ENCODE measurements around the gene RBMY1F.
"Not testable (repeated sequence)": the region's sequence is repeated elsewhere in the genome, so short reads cannot be mapped to it uniquely, and the experiment has no call there.

RBMY1F gene
- 0 reads per million in 17 experiments for total RNA-seq

- DNase-seq, result not testable (repeated sequence)
Observed at GRCh38 chrY:22182823-22183222, at the start of gene RBMY1F. TSS of gene RBMY1F (minus strand) at chrY:22182923. CDS start at chrY:22180969, 1,954 bp downstream.

DNA sequence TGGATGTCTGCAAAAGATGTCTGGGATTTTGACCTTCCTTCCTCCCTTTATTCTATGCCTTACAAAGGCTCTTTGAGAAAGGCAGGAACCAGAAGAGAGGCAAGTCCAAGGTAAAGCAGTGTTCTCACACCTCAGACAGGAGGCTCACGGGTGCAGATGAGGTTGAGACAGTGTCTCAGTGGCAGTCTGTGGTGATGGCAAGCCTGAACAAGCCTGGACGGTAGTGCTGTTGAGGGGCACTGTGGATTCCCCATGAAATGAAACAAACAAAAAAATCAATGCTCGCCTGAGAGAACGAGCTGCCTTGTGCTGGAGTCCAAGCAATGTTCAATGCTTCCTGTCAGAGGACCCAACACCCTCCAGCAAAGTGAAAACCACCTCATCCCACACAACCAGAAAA, 31.6 kb downstream of the RBMY1F start:
- DNase-seq, result not testable (repeated sequence)

DNA sequence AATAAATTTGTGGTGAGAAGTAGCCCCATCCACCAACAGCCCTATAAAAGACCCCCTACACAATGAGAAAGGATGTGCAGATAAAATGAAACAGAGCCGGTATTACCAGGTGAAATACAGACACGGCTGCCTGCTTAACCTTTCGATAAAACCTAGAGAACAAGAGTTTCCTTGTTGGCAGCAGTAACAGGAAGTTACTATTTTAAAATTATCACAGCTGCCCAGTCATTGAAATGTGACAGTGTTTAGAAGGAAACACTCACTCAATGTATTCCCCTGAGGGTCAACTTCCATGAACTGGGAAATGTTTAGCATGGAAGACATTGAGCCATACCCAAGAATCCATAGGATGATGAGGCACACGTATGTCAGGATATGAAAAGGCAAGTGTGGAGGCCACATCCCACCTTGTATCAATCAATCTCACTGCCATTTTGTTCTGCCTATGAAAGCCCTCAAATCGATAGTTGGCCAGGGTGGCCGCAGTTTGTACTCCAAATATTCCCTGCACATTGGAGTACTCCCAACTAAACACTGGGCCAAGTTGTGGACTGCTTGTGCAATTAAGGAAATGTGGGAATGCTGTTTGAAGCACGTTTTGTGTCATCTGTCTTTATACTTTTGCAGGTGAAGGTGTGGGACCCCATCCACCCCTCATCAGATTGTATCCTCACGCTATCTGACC, 41.6 kb downstream of the RBMY1F start:
- DNase-seq, result not testable (repeated sequence)

GRCh38 chrY:22134719-22135118, 48.0 kb downstream of the RBMY1F start:
- not testable (repeated sequence) for DNase-seq

- DNase-seq, result not testable (repeated sequence)
Observed at GRCh38 chrY:22130494-22130893, 52.2 kb downstream of the RBMY1F start.
